ENCODE results near the gene ZFPM1.

DNA sequence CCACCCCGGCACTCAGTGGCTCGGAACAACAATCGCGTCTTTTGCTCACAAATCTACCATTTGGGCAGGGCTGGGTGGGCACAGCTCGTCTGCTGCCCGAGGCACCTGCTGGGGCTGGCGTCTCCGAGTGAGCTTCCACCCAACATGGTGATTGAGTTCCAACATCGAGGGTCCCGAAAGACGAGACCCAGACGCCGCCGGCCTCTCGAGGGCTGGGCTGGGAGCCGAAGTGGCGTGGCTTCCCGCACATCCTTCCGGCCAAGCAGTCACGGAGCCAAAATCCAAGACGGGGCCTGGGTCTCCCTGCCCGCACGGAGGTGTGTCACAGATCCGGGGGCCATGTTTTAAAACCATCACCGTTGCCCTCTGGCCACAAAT, 7.5 kb upstream of the ZFPM1 start:
- TF ChIP-seq, protein P1, sequence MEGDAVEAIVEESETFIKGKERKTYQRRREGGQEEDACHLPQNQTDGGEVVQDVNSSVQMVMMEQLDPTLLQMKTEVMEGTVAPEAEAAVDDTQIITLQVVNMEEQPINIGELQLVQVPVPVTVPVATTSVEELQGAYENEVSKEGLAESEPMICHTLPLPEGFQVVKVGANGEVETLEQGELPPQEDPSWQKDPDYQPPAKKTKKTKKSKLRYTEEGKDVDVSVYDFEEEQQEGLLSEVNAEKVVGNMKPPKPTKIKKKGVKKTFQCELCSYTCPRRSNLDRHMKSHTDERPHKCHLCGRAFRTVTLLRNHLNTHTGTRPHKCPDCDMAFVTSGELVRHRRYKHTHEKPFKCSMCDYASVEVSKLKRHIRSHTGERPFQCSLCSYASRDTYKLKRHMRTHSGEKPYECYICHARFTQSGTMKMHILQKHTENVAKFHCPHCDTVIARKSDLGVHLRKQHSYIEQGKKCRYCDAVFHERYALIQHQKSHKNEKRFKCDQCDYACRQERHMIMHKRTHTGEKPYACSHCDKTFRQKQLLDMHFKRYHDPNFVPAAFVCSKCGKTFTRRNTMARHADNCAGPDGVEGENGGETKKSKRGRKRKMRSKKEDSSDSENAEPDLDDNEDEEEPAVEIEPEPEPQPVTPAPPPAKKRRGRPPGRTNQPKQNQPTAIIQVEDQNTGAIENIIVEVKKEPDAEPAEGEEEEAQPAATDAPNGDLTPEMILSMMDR (conservative IDR thresholded peaks at IDR 0.05; ENCODE audit: low read length): no peak
- no peak for TF ChIP-seq EZH2phosphoT487 (IDR thresholded peaks at IDR 0.05; ENCODE audit: borderline replicate concordance, low read depth, low read length)

All from OCI-LY7 (cell line).